K562 (cell line): ENCODE data around the gene TIPARP. TPM values are rescaled to one million over a fixed set of nuclear protein-coding genes. Genes with fewer than 3 reads are reported as not detected.

ENCODE experiments used
- ATAC-seq: fragments of 200-7000 bp; cut with Tn5 transposase; 3 replicates; pipeline ENCODE4 v1.9.1; 2020; ENCODE audit warnings: moderate library complexity
- BruUV-seq: library from RNA; stranded (reverse); fragments of 400-500 nt; replicated peaks from 2 replicates; lab custom pipeline; 2021; lab: Mats Ljungman, UMichigan
- CTCF ChIA-PET: fragments of 300-600 bp; formaldehyde crosslinking; extraction: SDS; loops from one replicate; lab custom pipeline; 2021; ENCODE audit warnings: low intra/inter-chr PET ratio; lab: Yijun Ruan, JAX
- POLR2A ChIA-PET: fragments of 300-600, 350-650 bp; sonication (Branson Sonifier 250); formaldehyde crosslinking; extraction: SDS; loops from one replicate; lab custom pipeline; 2021; ENCODE audit warnings: antibody characterized with exemption, inconsistent platforms; lab: Yijun Ruan, JAX
- DNase-seq, 4 experiments: peaks; one replicate each; pipeline versions ENCODE4 v3.0.0 to v3.0.0-alpha.2; 2011 to 2018; ENCODE audit warnings: low spot score in 3 of 4, mixed read lengths in 3 of 4; ENCODE audit errors: extremely low read depth in 1 of 4
- FAIRE-seq: peaks from 2 replicates; lab custom pipeline; 2011; peaks lifted over from hg19 to GRCh38; lab: Jason Lieb, UNC
- H2AFZ ChIP-seq: 2 replicates; pipeline ENCODE4 v1.6.0; 2011; ENCODE audit warnings: low read depth, low read length, control low read depth, inconsistent platforms
- H3K27ac ChIP-seq: fragments of 200-600 bp; 3 replicates; pipeline ENCODE4 v1.8.0; 2011; ENCODE audit warnings: low read depth, mild to moderate bottlenecking, control low read depth, inconsistent platforms, low read length, moderate library complexity, mixed read lengths; ENCODE audit errors: extremely low read depth
- H3K27me3 ChIP-seq, 2 experiments: fragments of 300-600 bp in 1 of 2; 2 replicates in 1 of 2; 3 replicates in 1 of 2; pipeline versions ENCODE4 v1.6.0 to v1.8.0; 2011; ENCODE audit warnings: inconsistent platforms in 2 of 2, low read length in 2 of 2, mild to moderate bottlenecking in 1 of 2, mixed read lengths in 1 of 2, moderate library complexity in 1 of 2; ENCODE audit not compliant: control insufficient read depth in 2 of 2, insufficient read depth in 2 of 2
- H3K36me3 ChIP-seq: fragments of 300-600 bp; 3 replicates; pipeline ENCODE4 v1.8.0; 2011; ENCODE audit warnings: mild to moderate bottlenecking, low read length, inconsistent platforms; ENCODE audit not compliant: control insufficient read depth, insufficient read depth
- H3K4me1 ChIP-seq, 2 experiments: fragments of 200-600 bp in 1 of 2; replicated peaks in 1 of 2; 2 replicates in 1 of 2; 3 replicates in 1 of 2; pipeline versions ENCODE4 v1.5.1 to v1.8.0; 2011; ENCODE audit warnings: inconsistent platforms in 2 of 2, low read length in 2 of 2, mild to moderate bottlenecking in 1 of 2, mixed read lengths in 1 of 2, moderate library complexity in 1 of 2; ENCODE audit not compliant: control insufficient read depth in 2 of 2, insufficient read depth in 2 of 2
- H3K4me2 ChIP-seq: 2 replicates; pipeline ENCODE4 v1.6.1; 2011; ENCODE audit warnings: low read length, control low read depth, inconsistent platforms, mixed read lengths; ENCODE audit not compliant: insufficient read depth
- H3K4me3 ChIP-seq: fragments of 200-600 bp; sonication (generic), shearing (Covaris generic); 2 replicates; pipeline ENCODE4 v1.5.1; 2016; ENCODE audit warnings: control low read depth, inconsistent platforms
- H3K79me2 ChIP-seq: fragments of 200-600 bp; 3 replicates; pipeline ENCODE4 v1.8.0; 2011; ENCODE audit warnings: low read length, inconsistent platforms; ENCODE audit not compliant: control insufficient read depth, insufficient read depth
- H3K9ac ChIP-seq, 2 experiments: 2 replicates each; pipeline versions ENCODE4 v1.6.0 to v1.6.1; 2011; ENCODE audit warnings: low read depth in 2 of 2, low read length in 2 of 2, control low read depth in 1 of 2, inconsistent platforms in 1 of 2, mild to moderate bottlenecking in 1 of 2, mixed read lengths in 1 of 2; ENCODE audit not compliant: insufficient read depth in 1 of 2
- H3K9me1 ChIP-seq: one replicate; pipeline ENCODE4 v1.6.0; 2011; ENCODE audit warnings: inconsistent platforms, mild to moderate bottlenecking, low read length, moderate library complexity; ENCODE audit not compliant: control insufficient read depth, insufficient read depth
- H3K9me3 ChIP-seq: replicated peaks from 2 replicates; pipeline ENCODE4 v1.5.1; 2011; ENCODE audit warnings: low read depth, low read length, inconsistent platforms; ENCODE audit not compliant: control insufficient read depth, insufficient read depth
- H4K20me1 ChIP-seq: replicated peaks from 2 replicates; pipeline ENCODE4 v1.6.1; 2011; ENCODE audit warnings: low read length, inconsistent platforms, mixed read lengths; ENCODE audit not compliant: control insufficient read depth, insufficient read depth
- BRCA1 ChIP-seq, 2 experiments: fragments of 450-650 bp in 1 of 2; sonication (generic) in 1 of 2; formaldehyde crosslinking in 1 of 2; IDR thresholded peaks; 2 replicates each; pipeline versions ENCODE4 v1.5.0 to v1.6.1; 2017 to 2020; ENCODE audit warnings: mild to moderate bottlenecking in 1 of 2, missing genetic modification reagents in 1 of 2
- E2F4 ChIP-seq: sonication (generic); formaldehyde crosslinking; IDR thresholded peaks from 2 replicates; pipeline ENCODE4 v1.8.0; 2022; ENCODE audit warnings: mild to moderate bottlenecking, low read depth, missing genetic modification reagents
- ILF3 ChIP-seq: fragments of 450-650 bp; IDR thresholded peaks from 2 replicates; pipeline ENCODE4 v1.6.1; 2018; ENCODE audit warnings: antibody characterized with exemption, mild to moderate bottlenecking, moderate library complexity, borderline replicate concordance
- KDM1A ChIP-seq, 2 experiments: fragments of 450-650 bp; IDR thresholded peaks; 2 replicates each; pipeline ENCODE4 v1.6.1; 2016; ENCODE audit warnings: mild to moderate bottlenecking in 2 of 2
- MEF2D ChIP-seq: conservative IDR thresholded peaks from 2 replicates; pipeline ENCODE4 v1.6.1; 2016; ENCODE audit warnings: low read depth, missing genetic modification characterization, missing compliant biosample characterization
- MLLT1 ChIP-seq, 2 experiments: fragments of 450-650 bp; IDR thresholded peaks; 2 replicates each; pipeline ENCODE4 v1.6.1; 2016
- MTA1 ChIP-seq: fragments of 450-650 bp; IDR thresholded peaks from 2 replicates; pipeline ENCODE4 v1.6.1; 2017; ENCODE audit warnings: borderline replicate concordance
- NRF1 ChIP-seq, 2 experiments: fragments of 450-650 bp; IDR thresholded peaks in 1 of 2; conservative IDR thresholded peaks in 1 of 2; 2 replicates each; pipeline ENCODE4 v1.6.1; 2014; ENCODE audit warnings: mild to moderate bottlenecking in 2 of 2
- RCOR1 ChIP-seq, 2 experiments: IDR thresholded peaks; 2 replicates each; pipeline ENCODE4 v1.6.1; 2012; ENCODE audit warnings: low read depth in 2 of 2, low read length in 2 of 2, borderline replicate concordance in 1 of 2, improper control_type of control experiment in 1 of 2
- STAT6 ChIP-seq: sonication (generic); formaldehyde crosslinking; IDR thresholded peaks from 2 replicates; pipeline ENCODE4 v1.8.1; 2023; ENCODE audit warnings: mild to moderate bottlenecking, missing genetic modification reagents
- TAL1 ChIP-seq: fragments of 450-650 bp; IDR thresholded peaks from 2 replicates; pipeline ENCODE4 v1.6.1; 2016; ENCODE audit warnings: mild to moderate bottlenecking
- TCFL5 ChIP-seq: fragments of 250-450 bp; sonication (Bioruptor Pico); conservative IDR thresholded peaks from 2 replicates; pipeline ENCODE4 v1.6.1; 2021; ENCODE audit warnings: mild to moderate bottlenecking, moderate library complexity, matching md5 sums
- TRIM24 ChIP-seq, 2 experiments: fragments of 450-650 bp; IDR thresholded peaks; 2 replicates each; pipeline ENCODE4 v1.6.1; 2016
- USF1 ChIP-seq: sonication (generic); formaldehyde crosslinking; IDR thresholded peaks from 2 replicates; pipeline ENCODE4 v1.9.0; 2022; ENCODE audit warnings: mild to moderate bottlenecking, missing genetic modification reagents
- ZC3H4 ChIP-seq: sonication (generic); formaldehyde crosslinking; IDR thresholded peaks from 2 replicates; pipeline ENCODE4 v1.9.0; 2021; ENCODE audit warnings: missing genetic modification reagents, borderline replicate concordance
- ZNF583 ChIP-seq: fragments of 250-450 bp; sonication (Bioruptor Pico); IDR thresholded peaks from 2 replicates; pipeline ENCODE4 v1.4.0; 2020
- WGBS: fragments of 100-300 bp; shearing (Covaris generic); methylation state at CpG from one replicate; pipeline ENCODE4 v1.1.6; 2016; ENCODE audit warnings: low coverage, mixed read lengths; ENCODE audit not compliant: insufficient coverage; ENCODE audit errors: missing lambda C conversion rate; 5-methylcytosine and 5-hydroxymethylcytosine counted together
- in situ Hi-C: fragments of 300-500 bp; cut with MboI; formaldehyde crosslinking; loops from 4 replicates; pipeline ENCODE4 v1.15.0; 2018; ENCODE audit warnings: inconsistent platforms, mixed read lengths
- intact Hi-C: fragments of 100-400 bp; cut with micrococcal nuclease; formaldehyde crosslinking; loops from 2 replicates; pipeline ENCODE4 v1.14.2; 2022
- polyA plus RNA-seq, 8 experiments: library from polyadenylated mRNA; depleted of rRNA in 4 of 8; stranded (reverse) in 5 of 8; unstranded in 3 of 8; fragments of >200 nt; fragmentation: Nextera tagmentation in 2 of 8; fragmentation: Illumina TruSeq in 1 of 8; extraction: Ambion mirVana in 2 of 8; extraction: Trizol in 1 of 8; gene quantifications; 2 replicates each; pipeline versions ENCODE4 v1.2.1 to v1.2.3, GENCODE V29; 2011 to 2014; ENCODE audit warnings: inconsistent platforms in 1 of 8, missing spikeins in 1 of 8
- total RNA-seq, 7 experiments: library from RNA; depleted of rRNA in 6 of 7; stranded (reverse); fragments of >200 nt in 6 of 7; fragmentation: Illumina TruSeq in 2 of 7; extraction: Trizol in 2 of 7; gene quantifications; 2 replicates each; pipeline versions ENCODE4 v1.2.1 to v1.2.3, GENCODE V29; 2011 to 2021; ENCODE audit warnings: low replicate concordance in 1 of 7

The TIPARP gene
- total and polyA plus RNA-seq, 9 of the 15 experiments (the other 6 are each of a cell fraction or from before 2014, with no cell fraction given) = 2.4 to 29.4 (median 15.1) TPM

GRCh38 chr3:156643729-156644389, 30.5 kb upstream of the TIPARP start:
- BruUV-seq = no TSS peak
- Histone ChIP-seq H3K9me3 (no peaks in the 10 kb centered on the region), H3K36me3 (no peaks in the 10 kb centered on the region), H3K9me1 (no peaks in the 10 kb centered on the region), H3K27ac (peak overlapping the region; percentile 64; the same call in 2 of the 3 replicates), H3K4me1 (peaks cover 10 to 17% of the 10 kb centered on the region in 2 experiments; a peak in 4 of 5 replicates), H4K20me1 (no peaks in the 10 kb centered on the region), H2AFZ (peak overlapping the region; percentile 96), H3K4me3 (no peak overlapping the region), H3K79me2 (no peaks in the 10 kb centered on the region), H3K27me3 (no peaks in the 10 kb centered on the region), H3K4me2 (peak overlapping the region; percentile 67), H3K9ac (peak overlapping the region; percentile 47 to 71; a peak in 3 of 4 replicates)
- POLR2A ChIA-PET = interaction anchor here (0.7 to 1.5 kb wide), 5 partner anchors 12 to 128 kb away, joined by 3 to 4 read pairs (median 3); partner anchors contain the start of genes SSR3 and TIPARP
- CTCF ChIA-PET = no interaction called here
- FAIRE-seq (peak; percentile 88), ATAC-seq (peak; percentile 93), DNase-seq (peak; percentile 17 to 69 (median 42))
- WGBS = 2% methylated on average over 6 of the region's 6 CpGs
- intact Hi-C loops (loop anchor here (2.0 kb wide), 1 partner anchor 37 kb away; no protein-coding TSS in a partner anchor), in situ Hi-C loops (no loop called here)
- TF ChIP-seq MLLT1 (IDR thresholded peaks at IDR 0.05) (peak in 1 of 2 experiments; percentile 59; a peak in 1 of 4 replicates), ZC3H4 (no peak), MTA1 (peak; percentile 34; the same call in 1 of the 2 replicates), TAL1 (no peak), E2F4 (CRISPR knock-in tag) (no peak), ILF3 (no peak), TRIM24 (IDR thresholded peaks at IDR 0.05) (no peak), KDM1A (IDR thresholded peaks at IDR 0.05) (peak in 1 of 2 experiments; percentile 39; a peak in 1 of 4 replicates), USF1 (no peak), MEF2D (tag) (no peak), STAT6 (CRISPR knock-in tag) (no peak), RCOR1 (IDR thresholded peaks at IDR 0.05; ENCODE audit: borderline replicate concordance in 1 of 2, low read depth in 2 of 2, low read length in 2 of 2) (peak in 1 of 2 experiments; percentile 59; a peak in 2 of 4 replicates), BRCA1 (IDR thresholded peaks at IDR 0.05) (no peak), BRCA1 (CRISPR knock-in tag; IDR thresholded peaks at IDR 0.05) (no peak), NRF1 (conservative IDR thresholded peaks at IDR 0.05 in 1 of 2, IDR thresholded peaks at IDR 0.05 in 1 of 2) (peak; percentile 69 to 77), TCFL5 (no peak), ZNF583 (no peak)
